NCI-H1436 (cell line): ENCODE results near the gene TCP1.
"Not testable (repeated sequence)": the region's sequence is repeated elsewhere in the genome, so short reads cannot be mapped to it uniquely, and the experiment has no call there.

Experiments used
- DNase-seq: peaks from one replicate; lab custom pipeline; 2025; lab: John Stamatoyannopoulos, UW

Gene TCP1

DNA sequence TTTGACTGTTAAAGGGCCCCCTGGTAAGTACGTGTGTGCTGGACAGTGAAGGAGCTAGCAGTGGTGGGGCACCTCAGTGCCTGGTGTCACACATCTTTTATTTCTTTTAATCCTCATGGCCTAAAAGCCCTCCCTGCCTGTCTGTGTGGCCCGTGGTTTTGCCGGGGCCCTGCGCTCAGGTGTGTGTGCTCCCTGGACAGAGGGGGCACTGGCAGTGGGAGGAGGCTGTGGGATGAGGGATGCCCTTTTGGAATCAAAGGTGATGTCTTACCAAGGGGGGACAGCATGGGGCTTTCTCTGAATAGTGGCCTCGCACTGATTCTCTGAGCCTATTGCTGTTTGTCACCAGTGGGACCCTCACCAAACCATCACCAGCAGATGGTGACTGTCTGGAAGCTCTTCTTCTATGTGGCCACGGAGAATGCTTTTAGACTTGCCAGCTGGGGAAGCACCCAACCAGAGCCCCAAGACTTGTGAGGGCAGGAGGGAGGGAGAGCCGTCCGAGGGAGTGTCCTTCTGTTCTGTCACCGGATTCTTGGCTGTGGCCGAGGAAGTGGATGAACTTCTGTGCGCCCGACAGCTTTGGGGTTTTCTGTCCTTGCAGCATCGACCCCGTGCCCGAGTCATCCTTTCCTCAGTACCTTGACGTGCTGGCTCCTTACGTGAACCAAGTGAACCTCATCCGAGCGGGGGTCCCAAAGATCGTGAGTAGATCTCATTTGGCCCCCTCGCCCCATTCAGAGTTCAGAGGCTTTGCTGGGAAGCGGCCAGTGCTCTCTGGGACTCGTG is 28.7 kb upstream of the TCP1 start:
- no peak for DNase-seq

- DNase-seq = not testable (repeated sequence)
Measured at GRCh38 chr6:159816775-159817174, 27.4 kb upstream of the TCP1 start.

DNA sequence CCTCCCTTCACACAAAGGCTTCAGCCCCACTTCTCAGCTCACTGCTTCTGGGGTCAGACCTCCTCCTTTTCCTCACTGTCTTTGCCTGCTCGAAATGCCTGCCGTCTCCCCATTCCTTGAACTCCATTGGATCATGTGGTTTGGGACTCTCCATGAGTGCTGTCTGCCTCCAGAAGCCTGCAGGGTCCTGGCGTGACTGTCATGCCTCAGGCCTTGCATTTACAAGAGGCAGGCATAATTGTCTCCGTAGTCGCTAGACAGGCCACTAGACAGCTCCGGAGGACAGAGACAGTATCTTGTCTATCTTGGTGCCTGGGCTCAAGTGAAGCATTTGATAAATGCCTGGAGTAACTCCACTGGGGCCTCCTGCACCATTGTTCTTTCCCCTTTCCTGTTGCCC is 26.0 kb upstream of the TCP1 start:
- DNase-seq = no peak

- DNase-seq = no peak
Measured at GRCh38 chr6:159813781-159814180, 24.4 kb upstream of the TCP1 start.

DNA sequence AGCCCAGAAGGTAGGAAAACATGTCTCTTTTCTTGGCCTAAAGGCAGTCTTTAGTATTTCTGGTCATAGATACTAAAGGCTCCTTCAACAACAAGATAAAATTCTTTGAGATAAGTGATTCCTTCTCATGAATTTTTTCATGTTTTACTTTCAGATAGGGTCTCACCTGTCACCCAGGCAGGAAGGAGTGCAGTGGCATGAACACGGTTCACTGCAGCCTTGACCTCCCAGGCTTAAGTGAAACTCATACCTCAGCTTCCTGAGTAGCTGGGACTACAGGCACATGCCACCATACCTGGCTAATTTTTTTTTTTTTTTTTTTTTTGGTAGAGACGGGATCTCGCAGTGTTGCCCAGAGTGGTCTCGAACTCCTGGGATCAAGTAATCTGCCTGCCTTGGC is 19.7 kb upstream of the TCP1 start:
- DNase-seq = no peak

GRCh38 chr6:159808647-159809046 is 19.2 kb upstream of the TCP1 start:
- DNase-seq = no peak

- DNase-seq = no peak
Measured at GRCh38 chr6:159807150-159807858, 17.9 kb upstream of the TCP1 start.

DNA sequence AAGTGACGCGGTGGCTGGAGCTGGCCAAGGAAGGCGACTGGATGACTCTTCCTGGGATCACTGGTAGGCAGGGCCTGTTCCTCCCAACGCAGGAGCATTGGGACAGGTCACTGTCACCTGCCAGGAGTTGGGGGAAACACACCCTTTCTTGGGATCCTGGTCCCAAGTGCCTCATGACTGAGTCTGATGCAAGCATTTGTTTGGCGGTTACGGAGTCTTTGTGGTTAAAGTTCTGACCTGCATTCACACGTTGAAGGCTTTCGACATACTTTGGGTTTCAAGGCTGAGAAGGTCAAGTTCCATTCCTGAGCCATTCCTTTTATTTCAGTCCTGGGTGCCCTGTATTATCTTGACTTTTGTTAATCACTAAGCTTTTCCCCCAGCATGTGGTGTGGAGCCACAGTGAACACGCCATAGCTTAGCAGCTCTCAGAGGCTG is 16.6 kb upstream of the TCP1 start:
- no peak for DNase-seq

DNA sequence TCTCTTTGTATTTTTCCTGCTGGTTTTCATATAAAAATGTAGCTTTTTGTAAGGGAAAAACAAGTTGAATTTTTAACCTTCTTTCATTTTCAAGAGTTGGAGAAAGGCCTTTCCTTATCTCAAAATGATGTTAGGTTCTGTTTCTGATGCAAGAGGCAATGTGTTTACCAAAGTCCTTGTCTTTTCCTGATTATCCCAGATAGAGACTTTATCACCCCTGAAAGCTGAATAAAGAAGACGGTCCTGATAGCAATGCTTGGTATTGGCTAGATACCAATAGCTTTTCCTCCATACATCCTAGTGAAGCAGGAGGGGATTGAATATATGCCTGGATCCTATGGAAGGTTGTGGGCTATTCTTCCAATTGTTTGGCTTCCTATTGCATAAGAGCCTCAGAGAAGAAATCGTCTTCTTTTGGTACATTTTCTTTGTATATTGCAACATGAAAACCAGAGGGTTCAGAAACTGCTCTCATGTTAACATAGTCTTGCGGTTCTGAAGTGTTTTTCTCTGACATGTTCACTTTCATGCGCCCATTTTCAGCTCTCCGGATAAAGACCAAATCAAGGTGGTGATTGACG is 16.1 kb upstream of the TCP1 start:
- no peak for DNase-seq

GRCh38 chr6:159804504-159804903 is 15.1 kb upstream of the TCP1 start:
- no peak for DNase-seq

GRCh38 chr6:159801935-159802334 is 12.5 kb upstream of the TCP1 start:
- no peak for DNase-seq

DNA sequence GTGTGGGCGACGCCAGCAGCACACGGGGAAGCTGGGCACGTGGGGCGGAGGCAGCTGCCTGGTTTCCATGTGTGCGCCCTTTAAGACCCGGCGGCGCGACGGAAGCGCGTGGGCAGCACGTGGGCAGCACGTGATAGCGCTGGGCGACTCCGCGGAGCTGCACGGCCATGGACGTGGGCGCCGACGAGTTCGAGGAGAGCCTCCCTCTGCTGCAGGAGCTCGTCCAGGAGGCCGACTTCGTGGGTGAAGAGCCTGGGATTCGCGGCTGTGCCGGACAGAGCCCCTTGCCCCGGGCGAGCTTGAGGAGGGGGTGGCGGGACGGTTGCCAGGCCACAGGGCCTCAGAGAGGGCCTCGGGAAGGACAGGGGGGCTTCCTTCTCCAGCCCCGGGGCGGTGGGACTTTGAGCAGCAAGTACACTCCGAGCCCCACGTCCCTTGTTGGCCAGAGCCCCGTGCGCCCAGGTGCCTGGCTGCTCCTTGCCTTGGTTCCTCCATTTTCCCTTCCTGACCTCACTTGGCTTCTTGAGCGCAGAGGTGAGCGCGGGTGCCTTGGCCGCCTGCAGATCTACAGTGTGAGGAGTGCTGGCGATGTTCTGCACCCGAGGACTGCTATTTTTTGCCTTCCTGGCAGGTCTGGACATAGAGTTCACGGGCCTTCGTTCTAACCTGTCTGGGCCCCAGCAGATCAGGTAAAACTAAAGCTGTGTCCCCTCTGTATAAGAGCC is 10.9 kb upstream of the TCP1 start, which contains the start of gene PNLDC1:
Gene PNLDC1, plus strand, starts transcription at position 136 of the 725 bp plus-strand sequence. Its CDS starts 32 bp downstream, at position 168.
- DNase-seq = no peak

- no peak for DNase-seq
Measured at GRCh38 chr6:159797554-159797953, 8.2 kb upstream of the TCP1 start.

DNA sequence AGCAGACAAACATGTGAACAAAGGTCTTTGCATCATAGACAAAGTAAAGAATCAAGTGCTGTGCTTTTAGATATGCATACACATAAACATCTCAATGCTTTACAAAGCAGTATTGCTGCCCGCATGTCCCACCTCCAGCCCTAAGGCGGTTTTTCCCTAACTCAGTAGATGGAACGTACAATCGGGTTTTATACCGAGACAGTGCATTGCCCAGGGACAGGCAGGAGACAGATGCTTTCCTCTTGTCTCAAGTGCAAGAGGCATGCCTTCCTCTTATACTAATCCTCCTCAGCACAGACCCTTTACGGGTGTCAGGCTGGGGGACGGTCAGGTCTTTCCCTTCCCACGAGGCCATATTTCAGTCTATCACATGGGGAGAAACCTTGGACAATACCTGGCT is 5.6 kb upstream of the TCP1 start:
- not testable (repeated sequence) for DNase-seq

DNA sequence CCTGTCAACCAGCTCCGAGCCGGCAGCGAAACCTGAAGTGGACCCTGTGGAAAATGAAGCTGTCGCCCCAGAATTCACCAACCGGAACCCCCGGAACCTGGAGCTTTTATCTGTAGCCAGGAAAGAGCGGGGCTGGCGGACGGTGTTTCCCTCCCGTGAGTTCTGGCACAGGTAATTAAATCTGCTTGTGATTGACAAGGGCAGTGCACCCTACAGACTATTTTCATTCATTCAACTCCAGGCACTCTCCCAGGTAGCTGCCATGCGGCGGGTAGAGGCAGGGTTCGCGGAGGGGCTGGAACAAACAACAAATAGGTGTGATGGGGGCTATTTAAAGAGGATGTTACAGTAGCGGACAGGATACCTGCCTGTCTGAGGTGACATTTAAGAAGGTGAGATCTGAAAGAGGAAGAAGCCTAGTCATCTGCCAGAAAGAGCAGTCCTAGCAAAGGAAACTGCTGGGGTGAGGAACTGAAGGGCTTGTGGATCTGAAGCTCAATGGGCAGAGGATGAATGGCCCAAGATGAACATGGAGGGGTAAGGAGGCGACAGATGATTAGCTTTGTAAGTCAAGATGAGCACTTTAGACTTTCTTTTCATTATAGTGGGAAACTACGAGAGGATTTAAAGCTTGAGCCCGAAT is 1.7 kb upstream of the TCP1 start:
- DNase-seq = no peak

DNA sequence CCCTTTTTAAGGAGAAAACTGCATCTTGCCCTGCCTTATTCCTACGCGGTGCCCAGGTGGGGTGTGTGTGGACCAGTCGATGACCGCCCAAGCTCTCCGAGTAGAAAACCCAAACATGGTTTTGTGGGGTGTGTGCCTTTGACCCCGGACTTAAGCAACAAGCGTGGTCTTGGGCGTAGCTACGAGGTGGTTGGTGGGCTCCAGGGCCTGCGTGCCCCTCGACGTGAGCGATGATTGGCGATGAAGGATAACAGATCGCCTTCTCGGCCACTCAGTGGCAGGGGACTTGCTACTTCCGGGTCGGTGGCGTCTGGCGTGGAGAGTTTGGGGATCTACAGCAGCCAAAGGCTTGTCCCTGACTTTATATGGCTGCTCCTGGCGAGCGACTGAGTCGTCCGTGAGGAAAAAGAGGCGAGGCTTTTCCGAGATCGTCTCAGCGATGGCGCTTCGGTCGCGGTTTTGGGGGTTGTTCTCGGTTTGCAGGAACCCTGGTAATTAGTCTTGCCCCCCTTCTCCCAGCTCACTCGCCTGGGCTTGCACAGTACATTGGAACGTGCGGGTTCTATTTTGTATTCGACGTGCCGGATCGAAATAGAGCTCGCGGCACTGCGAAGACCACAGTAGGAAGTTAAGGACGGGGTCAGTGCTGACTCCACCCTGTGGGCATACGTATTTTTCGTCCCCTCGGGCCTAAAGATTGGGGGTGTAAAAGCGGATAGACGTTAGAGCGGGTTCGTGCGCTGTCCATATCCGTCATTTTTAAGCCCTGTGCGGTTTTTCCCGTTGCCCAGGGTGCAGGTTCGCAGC is 950 bp upstream of the TCP1 start, which contains the start of gene MRPL18:
Gene MRPL18, plus strand, starts transcription at position 319 of the 807 bp plus-strand sequence. Its CDS starts 121 bp downstream, at position 440.
- DNase-seq = peak; percentile 96

GRCh38 chr6:159788753-159789376 is 537 bp downstream of the TCP1 start:
- no peak for DNase-seq

DNA sequence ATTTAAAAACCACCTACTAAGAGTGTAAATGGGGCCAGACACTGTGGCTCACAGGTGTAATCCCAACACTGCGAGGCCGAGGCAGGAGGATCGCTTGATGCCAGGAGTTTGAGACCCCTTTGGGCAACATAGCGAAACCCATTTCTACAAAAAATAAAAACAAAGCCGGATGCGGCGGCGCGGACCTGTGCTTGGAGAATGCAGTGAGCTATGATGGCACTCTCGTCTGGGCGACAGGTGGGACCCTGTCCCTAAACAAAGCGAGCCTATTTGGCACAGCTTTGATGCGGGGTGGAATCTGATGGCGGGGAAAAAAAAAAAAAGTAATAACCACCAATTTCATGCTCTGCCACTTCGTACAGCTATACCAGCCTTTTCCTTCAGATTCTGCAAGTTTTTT is 1.1 kb downstream of the TCP1 start:
- no peak for DNase-seq

DNA sequence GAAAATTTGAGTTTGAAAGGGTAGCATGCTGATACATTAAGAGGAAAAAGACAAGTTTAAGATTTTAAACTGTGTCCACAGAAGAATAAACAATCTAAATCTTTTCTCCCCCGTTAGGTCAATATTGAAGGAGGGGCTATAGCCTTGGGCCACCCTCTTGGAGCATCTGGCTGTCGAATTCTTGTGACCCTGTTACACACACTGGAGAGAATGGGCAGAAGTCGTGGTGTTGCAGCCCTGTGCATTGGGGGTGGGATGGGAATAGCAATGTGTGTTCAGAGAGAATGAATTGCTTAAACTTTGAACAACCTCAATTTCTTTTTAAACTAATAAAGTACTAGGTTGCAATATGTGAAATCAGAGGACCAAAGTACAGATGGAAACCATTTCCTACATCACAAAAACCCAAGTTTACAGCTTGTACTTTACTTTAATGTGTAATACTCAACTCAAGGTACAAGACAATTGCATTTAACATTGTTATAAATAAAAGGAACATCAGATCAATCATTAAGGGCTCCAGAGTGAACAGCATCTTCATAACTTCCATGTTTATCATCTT is 10.8 kb downstream of the TCP1 start:
- no peak for DNase-seq

GRCh38 chr6:159778131-159778530 is 11.3 kb downstream of the TCP1 start:
- no peak for DNase-seq
